ENCODE measurements around the gene ADAMTS16.

The ADAMTS16 gene

DNA sequence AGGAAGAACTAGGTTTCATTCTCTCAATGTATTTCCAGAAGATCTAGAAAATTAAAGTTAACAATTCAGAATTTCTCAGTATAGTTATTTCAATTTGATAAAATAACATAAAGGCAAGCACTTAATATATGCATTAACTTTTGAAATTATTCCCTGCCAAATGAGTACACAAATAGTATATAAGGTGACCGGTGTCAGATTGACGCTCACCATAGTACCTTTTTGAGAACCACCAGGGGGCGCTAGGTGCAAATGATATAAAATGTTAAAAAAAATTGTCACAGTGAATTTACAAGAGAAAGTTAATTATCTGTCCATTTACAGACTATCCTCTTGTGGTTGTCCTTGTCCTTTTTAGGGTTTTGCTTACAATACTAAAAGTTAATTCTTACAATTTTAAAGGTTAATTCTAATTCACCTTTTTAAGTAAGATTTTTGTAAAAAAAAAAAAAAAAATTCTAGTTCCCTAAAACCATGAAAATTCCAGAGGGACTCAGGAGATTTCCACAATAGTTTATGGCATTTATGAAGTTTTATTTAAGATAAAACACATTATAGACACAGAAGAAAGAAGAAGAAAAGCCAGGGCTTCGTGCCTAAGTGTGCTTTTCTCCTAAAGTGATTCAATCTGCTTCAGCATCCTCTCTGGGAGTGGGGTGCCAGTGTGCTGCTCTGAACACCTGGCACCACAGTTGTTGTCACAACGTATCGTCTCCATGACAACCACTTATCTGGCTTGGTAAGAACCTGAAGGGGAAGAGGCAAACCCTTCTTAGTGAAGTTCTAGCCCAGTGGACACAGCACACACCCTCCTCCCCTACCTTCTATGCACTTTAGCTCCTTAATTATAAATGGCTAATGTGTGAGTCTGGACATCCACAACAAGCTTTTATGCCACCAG is 1.7 kb downstream of the ADAMTS16 start:
- peak in 1 of 2 donors; percentile 20 for DNase-seq (ENCODE audit: low read depth in 2 of 2)

DNA sequence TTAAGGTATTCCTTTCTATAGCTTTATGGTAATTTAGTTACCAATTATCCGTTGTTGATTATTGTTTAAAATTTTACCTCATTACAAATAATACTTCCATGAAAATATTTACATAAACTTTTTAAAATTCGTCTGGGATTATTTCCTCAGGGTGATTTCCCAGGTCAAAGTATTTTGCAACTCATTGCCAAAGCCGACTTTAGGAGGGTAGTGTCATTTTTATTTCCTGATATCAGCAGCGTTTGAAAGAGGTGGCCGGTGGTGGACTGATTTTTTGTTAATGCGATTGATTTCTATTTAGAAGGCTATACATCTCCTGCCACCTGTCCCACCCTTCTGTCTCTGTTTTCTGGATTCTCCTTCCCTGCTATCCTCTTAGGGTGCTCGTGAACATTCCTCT is 4.3 kb downstream of the ADAMTS16 start:
- DNase-seq (ENCODE audit: low read depth in 2 of 2) = no peak

DNA sequence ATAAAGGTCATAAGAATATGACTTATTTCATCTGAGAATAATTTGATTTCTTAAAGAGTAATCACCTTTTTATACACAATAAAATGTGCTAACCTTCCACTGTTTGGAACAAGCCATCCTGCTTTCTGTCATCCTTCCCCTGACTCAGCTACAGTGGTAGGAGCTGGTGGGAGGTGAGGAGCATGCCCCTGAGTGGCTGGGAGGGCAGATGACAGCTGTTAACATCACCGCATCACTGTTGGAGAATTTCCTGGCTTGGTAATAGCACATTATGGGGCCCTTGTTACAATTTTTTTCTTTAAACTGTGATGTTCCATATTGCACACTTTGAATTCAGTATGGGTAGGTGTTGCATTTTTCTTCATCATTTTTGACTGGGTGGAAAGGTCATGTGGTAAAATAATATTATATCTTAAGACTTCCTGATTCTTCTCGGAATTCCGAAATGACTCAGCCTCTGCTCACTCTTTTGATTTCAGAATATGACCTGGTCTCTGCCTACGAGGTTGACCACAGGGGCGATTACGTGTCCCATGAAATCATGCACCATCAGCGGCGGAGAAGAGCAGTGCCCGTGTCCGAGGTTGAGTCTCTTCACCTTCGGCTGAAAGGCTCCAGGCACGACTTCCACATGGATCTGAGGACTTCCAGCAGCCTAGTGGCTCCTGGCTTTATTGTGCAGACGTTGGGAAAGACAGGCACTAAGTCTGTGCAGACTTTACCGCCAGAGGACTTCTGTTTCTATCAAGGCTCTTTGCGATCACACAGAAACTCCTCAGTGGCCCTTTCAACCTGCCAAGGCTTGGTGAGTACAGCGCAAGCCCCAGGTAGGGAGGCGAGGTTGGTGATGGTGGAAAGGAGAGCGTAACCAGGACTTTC is 5.8 kb downstream of the ADAMTS16 start:
- DNase-seq (ENCODE audit: low read depth in 2 of 2) = no peak

DNA sequence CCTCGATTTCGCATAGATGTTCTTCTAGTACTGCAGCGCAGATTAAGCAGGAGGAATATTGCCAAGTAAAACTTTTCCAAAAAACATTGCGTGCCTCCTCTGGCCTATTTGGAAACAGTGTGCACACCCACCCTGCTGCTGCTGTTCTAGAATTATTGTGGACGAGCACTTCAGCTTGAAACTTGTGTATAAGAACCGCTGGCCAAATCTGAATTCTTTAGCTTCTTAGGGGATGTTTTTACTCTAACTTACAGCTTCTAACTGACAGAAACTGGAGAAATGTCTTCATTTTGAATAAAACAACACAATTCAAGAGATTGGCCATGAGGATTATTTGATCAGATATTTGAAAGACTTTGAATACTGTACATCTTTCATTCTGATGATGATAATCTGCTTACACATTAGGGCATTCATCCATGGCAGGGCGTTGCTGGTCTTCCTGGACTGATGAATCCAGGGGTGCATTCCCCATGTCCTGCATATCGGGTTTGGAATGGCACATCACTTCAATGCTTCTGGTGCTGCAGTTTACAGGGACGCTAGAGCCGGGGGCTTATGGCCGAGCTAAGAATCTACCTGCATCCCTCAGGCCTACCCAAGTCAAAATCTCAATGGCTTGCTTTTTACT is 6.5 kb downstream of the ADAMTS16 start:
- no peak for DNase-seq (ENCODE audit: low read depth in 2 of 2)

DNA sequence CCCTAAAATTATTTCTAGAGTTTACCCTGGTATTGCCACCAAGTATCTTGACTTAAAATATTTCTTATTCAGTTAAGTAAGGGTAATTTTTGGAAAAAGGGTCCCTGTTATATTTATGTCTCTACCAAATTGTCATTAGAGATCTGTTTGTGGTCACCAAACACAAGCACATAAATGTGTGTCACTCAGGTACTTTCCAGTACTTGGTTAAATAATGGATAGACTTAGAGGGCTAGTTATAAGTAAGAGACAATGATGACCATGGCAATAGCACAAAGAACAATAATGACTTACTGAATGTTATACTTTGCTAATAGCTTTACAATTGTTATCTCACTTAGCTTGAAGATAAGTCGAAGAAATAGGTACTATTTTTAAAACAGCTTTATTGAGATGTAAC is 9.0 kb downstream of the ADAMTS16 start:
- no peak for DNase-seq (ENCODE audit: low read depth in 2 of 2)

DNA sequence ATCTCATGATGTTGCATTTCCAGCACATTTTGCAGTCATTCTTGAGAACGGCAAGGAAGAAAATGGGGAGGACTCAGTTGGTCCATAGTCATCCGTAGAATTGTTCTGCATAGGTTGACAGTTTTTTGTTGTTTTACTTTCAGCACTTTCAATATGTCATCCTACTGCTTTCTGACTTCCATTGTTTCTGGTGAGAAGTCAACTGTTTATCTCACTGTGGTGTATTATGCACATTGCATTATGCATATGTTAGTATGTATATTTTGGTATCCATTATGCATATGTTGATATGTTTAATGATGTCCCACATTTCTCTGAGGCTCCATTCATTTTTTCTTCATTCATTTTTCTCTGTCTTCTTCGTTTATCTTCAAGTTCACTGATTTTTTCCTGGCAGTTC is 10.5 kb downstream of the ADAMTS16 start:
- DNase-seq (ENCODE audit: low read depth in 2 of 2) = no peak

DNA sequence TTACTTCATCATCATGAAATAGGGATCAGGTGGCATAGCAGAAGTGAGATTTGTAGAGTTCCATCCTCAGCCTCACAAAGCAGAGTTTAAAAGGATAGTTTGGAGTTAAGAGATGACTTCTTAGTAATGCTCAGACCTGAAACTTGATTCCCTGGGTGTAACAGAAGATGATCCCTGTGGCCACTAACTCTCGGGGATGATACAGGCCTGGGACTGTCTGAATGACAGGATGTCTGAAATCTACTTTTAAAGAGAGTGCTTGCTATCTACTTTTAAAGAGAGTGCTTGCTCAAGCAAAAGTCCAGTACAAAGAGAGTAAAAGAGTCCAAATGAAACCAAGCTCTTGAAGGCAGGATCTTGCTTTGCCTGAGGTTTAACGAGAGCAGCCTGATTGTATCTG is 14.6 kb downstream of the ADAMTS16 start:
- DNase-seq (ENCODE audit: low read depth in 2 of 2) = no peak

DNA sequence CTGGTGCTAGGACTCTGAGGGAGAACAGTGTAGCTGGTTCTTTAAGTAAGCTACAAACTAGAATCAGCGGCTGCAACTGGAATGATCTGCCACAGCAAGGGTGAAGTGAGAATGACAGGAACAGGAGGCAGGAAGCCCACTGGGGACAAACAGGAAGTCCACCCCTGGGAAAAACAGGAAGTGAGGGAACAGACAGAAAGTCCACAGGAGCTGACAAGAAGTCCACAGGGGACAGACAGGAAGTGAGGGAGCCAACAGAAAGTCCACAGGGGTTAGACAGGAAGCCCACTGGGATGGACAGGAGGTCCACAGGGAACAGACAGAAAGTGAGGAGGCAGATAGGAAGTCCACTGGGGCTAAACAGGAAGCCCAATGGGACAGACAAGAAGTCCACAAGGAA is 15.5 kb downstream of the ADAMTS16 start:
- DNase-seq (ENCODE audit: low read depth in 2 of 2) = no peak

DNA sequence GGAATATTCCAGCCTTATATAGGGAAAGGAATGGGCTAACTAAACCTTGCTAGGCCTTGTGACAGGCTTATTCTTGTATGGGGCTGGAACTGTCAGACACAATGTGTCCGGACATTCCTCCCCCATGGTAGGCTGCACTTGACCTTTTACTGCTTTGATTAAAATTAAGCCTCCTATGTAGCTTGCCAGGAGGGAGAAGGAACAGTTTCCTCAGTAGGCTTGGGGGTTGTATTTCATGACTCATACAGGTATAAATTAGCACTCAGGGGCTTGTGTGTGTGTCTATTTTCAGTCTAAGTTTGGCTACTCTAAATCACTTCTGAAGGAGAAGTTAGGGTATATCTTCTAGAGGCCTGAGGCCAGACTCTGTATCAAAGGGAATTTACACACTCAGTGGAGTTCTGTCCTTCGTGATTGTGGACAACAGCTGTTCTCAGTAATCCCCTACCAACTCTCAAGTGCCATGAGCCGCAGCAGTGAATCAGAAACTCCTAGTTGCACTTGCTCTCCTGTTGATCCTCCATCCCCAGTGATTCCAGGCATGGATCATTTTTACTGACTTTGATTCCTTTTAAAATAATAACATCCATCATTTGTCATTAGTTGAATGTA is 16.4 kb downstream of the ADAMTS16 start:
- no peak for DNase-seq (ENCODE audit: low read depth in 2 of 2)

DNA sequence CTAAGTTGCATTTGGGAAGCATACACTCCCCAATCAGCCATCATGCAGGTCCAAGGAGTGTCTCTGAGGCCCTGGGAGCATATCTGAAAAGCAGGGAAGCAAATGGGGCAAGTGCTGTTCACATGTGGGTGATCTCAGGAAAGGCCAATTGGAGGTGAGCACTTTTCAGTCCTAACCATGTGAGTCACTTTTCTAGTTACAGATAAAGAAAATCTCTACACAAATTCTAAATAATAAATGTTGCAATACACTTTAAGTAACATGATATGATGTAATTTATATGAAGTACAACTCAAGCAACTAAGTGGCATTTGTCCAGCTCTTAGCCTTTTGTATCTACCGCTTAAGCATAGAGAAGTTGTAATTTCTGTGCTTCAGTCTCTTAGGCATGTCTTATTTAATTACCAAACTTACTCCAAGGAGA is 18.4 kb downstream of the ADAMTS16 start:
- DNase-seq (ENCODE audit: low read depth in 2 of 2) = no peak

DNA sequence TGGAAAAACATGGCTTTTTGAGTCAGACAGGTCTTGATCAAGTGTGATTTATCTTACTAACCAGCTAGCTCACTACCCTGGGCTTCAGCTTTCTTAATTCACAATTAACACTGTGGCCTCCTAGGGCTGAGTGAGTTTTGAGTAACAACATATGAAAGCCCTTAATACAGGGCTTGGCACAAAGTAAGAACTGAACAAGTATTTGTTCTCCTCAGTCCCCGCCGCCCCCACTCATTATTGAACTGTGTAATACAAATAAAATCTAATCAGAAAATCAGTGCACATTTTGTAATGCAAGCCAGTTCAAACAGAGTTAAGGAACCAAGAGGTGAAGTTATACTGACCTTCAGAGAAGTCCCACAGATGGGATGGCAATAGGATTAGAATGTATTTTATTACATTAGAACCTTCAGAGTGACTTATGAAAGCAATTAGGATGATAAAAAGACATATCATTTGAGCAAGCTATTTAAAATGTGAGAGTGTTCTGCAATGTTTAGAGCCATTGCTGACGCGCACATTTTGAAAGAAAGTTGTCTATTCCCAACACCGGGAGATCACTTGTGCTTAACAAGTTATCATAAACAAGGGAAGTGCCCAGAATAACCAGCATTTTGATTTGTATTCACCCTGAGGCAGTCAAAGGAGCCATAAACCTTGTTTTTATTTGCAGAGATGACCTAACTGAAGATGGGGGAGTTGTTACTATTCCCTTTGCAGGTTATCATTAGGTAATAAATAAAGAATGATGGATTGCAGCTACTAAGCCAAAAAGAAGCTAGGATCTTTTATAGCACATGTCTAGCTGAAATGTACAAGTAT is 19.4 kb downstream of the ADAMTS16 start:
- no peak for DNase-seq (ENCODE audit: low read depth in 2 of 2)

DNA sequence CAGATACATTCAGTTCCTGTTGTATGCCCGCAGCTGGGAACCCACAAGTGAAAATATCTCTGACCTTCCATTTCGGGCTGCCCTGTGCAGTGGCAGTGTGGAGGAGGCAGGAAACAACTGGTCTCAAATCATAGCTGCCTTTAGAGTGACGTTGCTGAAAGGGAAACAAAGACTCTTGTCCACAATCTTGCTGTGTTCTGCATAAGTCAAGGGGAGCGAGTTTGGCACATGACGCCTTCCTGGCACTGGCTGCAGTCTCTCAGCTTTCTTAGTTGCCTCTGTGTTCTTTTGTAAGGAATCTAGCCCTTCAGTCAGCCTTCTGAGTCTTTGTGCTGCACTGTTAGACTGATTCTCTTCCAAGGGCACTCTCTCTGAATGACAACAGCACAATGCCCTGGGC is 24.0 kb downstream of the ADAMTS16 start:
- DNase-seq (ENCODE audit: low read depth in 2 of 2) = no peak

DNA sequence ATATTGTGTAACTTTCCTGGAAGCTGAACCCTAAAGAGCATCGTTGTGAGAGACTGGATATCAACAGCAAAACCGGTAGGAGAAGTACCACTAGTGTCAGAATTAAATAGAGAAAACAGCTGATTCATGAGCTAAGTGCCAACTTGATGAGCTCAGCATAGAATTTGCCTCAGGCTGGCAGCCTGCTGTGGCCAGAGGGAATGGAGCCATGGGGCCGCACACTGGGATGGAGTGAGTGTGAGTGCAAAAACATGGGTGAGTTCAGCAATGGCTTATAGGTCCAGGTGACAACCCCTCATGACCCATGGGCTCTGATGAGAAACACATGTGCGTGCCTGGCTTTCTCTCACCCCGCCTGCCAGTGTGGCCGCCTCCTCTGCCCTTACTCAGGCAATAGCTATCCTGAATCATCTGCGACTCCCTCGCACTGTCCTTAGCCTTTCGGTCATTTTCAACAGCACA is 25.4 kb downstream of the ADAMTS16 start:
- DNase-seq (ENCODE audit: low read depth in 2 of 2) = no peak

DNA sequence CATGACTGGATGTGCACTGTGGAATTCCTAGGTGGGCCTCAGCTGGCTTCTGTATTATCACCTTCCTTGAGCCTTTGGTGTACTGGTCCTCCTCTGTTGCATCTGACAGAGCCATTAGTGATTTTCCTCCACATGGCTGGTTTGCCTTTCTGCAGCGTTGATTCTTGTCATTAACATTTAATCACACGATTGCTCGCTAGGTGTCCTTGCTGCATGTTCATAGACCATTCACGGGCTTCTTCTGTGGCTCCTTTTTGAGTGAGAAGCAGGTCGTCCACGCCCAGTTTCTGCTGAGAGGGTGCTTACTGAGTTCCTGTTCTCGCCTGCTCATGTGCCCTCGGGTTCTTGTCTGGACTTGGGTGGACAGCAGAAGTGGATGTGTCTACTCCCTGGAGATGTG is 29.3 kb downstream of the ADAMTS16 start:
- DNase-seq (ENCODE audit: low read depth in 2 of 2) = no peak

DNA sequence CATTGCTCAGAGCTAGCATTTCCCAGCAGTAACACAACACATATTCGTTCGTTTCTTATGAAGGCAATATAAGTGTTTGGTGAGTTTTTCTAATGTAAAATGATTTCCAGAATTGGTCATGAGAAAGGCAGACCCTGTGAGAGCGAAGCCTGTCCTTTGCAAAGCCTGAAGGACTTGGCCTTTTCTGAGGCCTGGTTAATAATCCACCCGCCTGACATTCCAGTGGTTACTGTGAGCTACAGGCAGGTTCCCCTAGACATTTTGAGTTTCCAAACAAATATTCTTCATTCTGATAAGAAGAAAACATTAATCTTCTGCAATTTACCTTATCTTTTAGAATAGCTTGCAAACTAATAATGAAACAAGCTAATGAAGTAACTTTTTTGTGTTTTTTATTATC is 38.0 kb downstream of the ADAMTS16 start:
- no peak for DNase-seq (ENCODE audit: low read depth in 2 of 2)

DNA sequence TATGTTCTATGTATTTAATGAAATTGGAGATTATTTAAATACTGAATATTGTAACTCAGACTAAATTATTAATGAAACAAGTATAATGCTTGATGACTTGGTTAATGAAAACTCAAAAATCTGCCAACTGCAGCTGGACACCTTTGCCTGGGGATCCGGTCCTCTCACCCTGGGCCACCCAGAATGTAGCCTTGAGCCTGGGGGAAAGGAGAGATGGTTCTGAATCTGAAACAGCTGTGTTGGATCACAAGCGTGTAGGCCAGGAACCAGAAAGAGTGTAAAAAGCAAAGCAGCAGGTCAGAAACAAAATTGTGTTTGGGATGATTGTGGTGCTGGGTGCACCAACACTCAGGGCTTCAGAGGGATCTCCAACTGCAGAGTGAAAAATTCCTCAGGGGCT is 38.5 kb downstream of the ADAMTS16 start:
- DNase-seq (ENCODE audit: low read depth in 2 of 2) = no peak

DNA sequence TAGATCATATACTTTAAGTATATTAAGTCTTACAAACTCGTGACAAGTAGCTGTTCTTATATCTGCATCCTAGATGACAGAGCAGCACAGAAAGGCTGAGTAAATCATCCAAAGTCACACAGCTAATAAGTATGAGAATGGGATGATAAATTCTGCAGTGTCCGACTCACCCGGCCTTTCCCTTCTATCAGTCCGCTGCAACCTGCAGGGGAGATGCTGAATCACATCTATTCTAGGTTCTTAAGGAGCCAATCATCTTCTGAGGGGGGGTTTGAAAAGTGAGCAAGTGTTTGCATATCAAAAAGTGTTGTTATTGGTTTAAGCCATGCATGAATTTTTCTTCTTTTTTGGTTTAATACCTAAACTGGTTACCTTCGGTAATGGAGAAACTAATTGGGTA is 38.9 kb downstream of the ADAMTS16 start:
- no peak for DNase-seq (ENCODE audit: low read depth in 2 of 2)

DNA sequence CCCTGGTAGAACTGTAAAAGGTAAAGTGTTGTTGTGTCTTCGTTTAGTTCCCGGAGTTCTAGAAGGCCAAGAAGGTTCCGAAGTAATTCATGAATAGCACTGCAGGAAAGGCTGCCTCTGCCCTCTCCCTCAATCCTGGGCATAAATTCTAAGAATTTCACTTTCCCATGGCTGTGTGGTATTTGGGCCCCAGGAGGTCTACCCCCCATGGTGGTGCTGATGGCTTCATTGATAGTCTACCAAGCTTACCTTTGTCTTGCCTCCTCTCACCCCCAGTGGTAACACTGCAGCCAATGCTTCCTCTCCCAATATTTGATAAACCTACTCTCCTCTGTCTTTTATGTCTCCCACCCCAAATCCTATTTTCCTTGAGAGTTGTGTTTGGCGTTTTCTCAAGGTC is 39.5 kb downstream of the ADAMTS16 start:
- DNase-seq (ENCODE audit: low read depth in 2 of 2) = no peak

DNA sequence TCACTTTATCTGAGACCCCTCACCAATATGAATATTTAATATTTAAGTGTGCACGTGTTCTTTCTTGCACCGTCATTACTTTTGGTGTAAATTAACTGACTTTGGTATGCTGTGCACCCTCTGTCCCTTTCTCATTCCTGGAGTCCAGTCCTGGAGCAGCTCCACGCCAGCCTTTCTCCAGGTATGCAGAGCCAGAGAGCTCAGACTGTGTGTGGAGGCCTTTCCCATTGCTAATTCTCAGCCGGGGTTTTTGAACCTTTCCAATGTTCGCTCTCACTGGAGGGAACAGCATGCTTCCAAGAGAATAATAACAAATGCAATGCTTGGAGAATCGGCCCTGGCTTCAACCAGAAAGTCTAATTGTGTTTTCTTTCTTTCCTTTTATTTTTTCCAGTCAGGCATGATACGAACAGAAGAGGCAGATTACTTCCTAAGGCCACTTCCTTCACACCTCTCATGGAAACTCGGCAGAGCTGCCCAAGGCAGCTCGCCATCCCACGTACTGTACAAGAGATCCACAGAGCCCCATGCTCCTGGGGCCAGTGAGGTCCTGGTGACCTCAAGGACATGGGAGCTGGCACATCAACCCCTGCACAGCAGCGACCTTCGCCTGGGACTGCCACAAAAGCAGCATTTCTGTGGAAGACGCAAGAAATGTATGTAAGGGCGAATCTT is 41.7 kb downstream of the ADAMTS16 start:
- DNase-seq (ENCODE audit: low read depth in 2 of 2) = no peak

DNA sequence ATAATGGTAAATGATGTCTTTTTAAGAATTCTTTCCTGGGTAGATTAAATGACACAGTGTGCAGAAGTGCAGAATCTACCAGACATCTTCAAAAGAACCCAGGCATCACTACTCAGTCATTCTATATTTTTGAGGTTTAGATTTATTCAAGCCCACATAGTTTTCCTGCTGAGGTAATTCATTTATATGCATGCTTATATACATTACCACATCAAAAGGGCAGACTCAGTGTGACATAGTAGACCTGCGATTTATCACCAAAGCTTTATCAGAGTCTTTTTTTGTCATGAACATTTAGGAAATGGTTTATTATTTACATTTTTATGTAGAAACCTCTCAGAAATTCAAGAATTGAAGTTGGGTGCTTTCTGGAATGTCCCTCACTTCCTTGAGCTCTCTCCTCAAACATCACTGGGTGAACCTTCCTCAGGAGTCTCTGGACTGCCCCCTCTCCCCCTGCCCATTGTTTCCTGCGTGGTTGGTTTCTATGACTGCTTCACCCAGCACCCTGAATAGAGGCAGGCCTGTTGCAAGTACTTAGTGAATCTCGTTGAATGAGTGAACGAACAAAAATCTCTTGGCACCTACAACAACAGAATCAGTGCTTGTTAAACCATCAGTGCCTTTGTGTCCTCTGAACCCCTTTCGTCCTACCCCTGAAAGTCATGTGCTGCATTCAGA is 42.5 kb downstream of the ADAMTS16 start:
- DNase-seq (ENCODE audit: low read depth in 2 of 2) = no peak

Data from stimulated activated CD8-positive, alpha-beta memory T cell treated with anti-CD3 and anti-CD28 coated beads, Interleukin-7, amount 100 ng/mL, for 1 hour (primary cell).